Activated naive CD4-positive, alpha-beta T cell treated with anti-CD3 and anti-CD28 coated beads for 36 hours (primary cell): ENCODE measurements around the gene DENND6A. TPM values are rescaled to one million over a fixed set of nuclear protein-coding genes. Genes with fewer than 3 reads are reported as not detected.

Experiments used
- CTCF ChIA-PET: fragments of 350-600 bp; sonication (Branson Sonifier 250); formaldehyde crosslinking; loops from one replicate; lab custom pipeline; 2021; ENCODE audit warnings: antibody characterized with exemption; lab: Charles Lee
- DNase-seq: peaks from one replicate; pipeline ENCODE4 v3.0.0-alpha.2; 2020
- H3K27ac Mint-ChIP-seq: one replicate; pipeline ENCODE4 v1.8.0; 2021; ENCODE audit warnings: mild to moderate bottlenecking, mixed read lengths
- H3K27me3 Mint-ChIP-seq: one replicate; pipeline ENCODE4 v1.8.0; 2021; ENCODE audit warnings: low read depth, mixed read lengths
- H3K36me3 Mint-ChIP-seq: one replicate; pipeline ENCODE4 v1.8.0; 2021; ENCODE audit warnings: low read depth, mixed read lengths
- H3K4me1 Mint-ChIP-seq: one replicate; pipeline ENCODE4 v1.8.0; 2021; ENCODE audit warnings: low read depth, mixed read lengths
- H3K4me3 Mint-ChIP-seq: one replicate; pipeline ENCODE4 v1.8.0; 2021; ENCODE audit warnings: mild to moderate bottlenecking, moderate library complexity, mixed read lengths
- H3K9me3 Mint-ChIP-seq: one replicate; pipeline ENCODE4 v1.8.0; 2021; ENCODE audit warnings: mixed read lengths
- intact Hi-C: fragments of 100-400 bp; cut with micrococcal nuclease; formaldehyde crosslinking; loops from one replicate; pipeline ENCODE4 v1.15.1; 2023
- total RNA-seq, 2 experiments: library from RNA; stranded (reverse); gene quantifications; one replicate each; pipeline ENCODE4 v1.2.3, GENCODE V29; 2021

The DENND6A gene
- total RNA-seq: 10 to 100 TPM; 12.3 to 12.4 TPM

DNA sequence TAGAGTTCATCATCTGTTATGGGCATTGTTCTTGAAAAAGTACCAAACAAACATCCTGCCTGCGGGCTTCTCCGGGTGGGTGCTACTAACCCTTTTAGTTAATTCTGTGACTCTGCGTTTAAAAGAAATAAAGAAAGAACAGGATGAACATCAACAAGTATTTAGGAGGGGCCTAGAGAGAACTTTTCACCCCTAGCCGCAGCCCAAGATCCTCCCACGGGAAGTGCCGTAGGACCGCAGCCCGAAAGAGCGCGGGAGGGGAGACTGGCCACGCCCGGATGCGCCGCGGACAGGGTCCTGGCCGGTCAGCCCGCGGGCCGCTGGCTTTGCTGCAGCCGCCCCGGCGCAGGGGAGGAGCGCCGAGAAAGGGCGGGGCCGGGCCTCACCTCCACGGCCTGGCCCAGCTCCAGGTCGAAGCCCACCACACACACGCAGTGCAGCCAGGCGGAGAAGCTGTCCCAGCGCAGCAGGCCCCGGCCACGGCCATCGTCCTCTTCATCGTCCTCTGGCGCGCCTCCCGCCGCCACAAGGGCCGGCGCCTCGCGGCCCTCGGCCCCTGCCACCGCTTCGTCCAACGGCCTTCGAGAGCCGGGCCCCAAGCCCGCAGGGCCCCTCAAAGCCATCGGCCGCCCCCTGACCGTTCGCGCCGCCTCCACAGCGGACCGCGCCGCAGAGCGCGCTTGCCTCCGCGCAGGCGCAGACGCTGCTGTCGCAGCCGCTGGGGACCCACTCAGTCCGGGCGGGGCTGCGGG lies at the start of gene DENND6A:
Gene DENND6A, minus strand, starts transcription at position 682 of the 752 bp plus-strand sequence. Its CDS starts 59 bp downstream, at position 623.
- CTCF ChIA-PET: interaction anchor here (0.6 kb wide), 1 partner anchor 63 kb away, joined by 3 read pairs; no protein-coding TSS in a partner anchor
- Mint-ChIP-seq H3K27ac (peak within 1 kb of the TSS; percentile 90), H3K4me3 (peak within 1 kb of the TSS; percentile 89), H3K27me3 (no peaks in the 10 kb centered on the region), H3K9me3 (no peaks in the 10 kb centered on the region), H3K36me3 (no peaks in the 10 kb centered on the region), H3K4me1 (peaks cover 34% of the 10 kb centered on the region)
- DNase-seq: peak; percentile 70
- intact Hi-C loops: loop anchor here (1.0 to 5.0 kb wide), 7 partner anchors 63 to 1135 kb away; partner anchors contain the start of genes APPL1, ARF4, CCDC66 and PDE12

- CTCF ChIA-PET: no interaction called here
- Mint-ChIP-seq H3K27ac (no peak overlapping the region), H3K4me1 (no peaks in the 10 kb centered on the region), H3K27me3 (no peaks in the 10 kb centered on the region), H3K36me3 (no peaks in the 10 kb centered on the region), H3K4me3 (no peak overlapping the region), H3K9me3 (no peaks in the 10 kb centered on the region)
- DNase-seq: no peak
- intact Hi-C loops: no loop called here
Measured at GRCh38 chr3:57740027-57740426, 47.1 kb upstream of the DENND6A start.

- Mint-ChIP-seq H3K9me3 (no peaks in the 10 kb centered on the region), H3K36me3 (no peaks in the 10 kb centered on the region), H3K4me3 (no peak overlapping the region), H3K27ac (no peak overlapping the region), H3K4me1 (no peaks in the 10 kb centered on the region), H3K27me3 (no peaks in the 10 kb centered on the region)
- no peak for DNase-seq
- intact Hi-C loops: no loop called here
- CTCF ChIA-PET: no interaction called here
Measured at GRCh38 chr3:57738391-57738790, 45.5 kb upstream of the DENND6A start.

DNA sequence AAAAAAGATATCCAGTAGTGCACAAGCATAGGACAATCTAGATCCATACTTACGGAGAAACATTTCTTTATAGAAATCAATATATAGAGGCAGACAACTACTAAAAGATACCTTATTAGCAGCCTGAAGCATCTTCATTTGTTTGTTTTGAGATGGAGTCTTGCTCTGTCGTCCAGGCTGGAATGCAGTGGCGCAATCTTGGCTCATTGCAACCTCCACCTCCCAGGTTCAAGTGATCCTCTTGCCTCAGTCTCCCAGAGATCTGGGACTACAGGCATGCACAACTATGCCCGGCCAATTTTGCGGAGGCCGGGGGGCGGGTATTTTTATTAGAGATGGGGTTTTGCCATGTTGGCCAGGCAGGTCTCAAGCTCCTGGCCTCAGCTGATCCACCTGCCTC lies 45.0 kb upstream of the DENND6A start:
- Mint-ChIP-seq H3K36me3 (no peaks in the 10 kb centered on the region), H3K27me3 (no peaks in the 10 kb centered on the region), H3K9me3 (no peaks in the 10 kb centered on the region), H3K4me3 (no peak overlapping the region), H3K4me1 (no peaks in the 10 kb centered on the region), H3K27ac (no peak overlapping the region)
- intact Hi-C loops: no loop called here
- CTCF ChIA-PET: interaction anchor here (0.7 kb wide), 1 partner anchor 425 kb away, joined by 3 read pairs; no protein-coding TSS in a partner anchor
- DNase-seq: no peak

GRCh38 chr3:57735405-57735804 lies 42.5 kb upstream of the DENND6A start:
- no peak overlapping the region for H3K4me3 Mint-ChIP-seq
- CTCF ChIA-PET: interaction anchor here (0.6 kb wide), 1 partner anchor 188 kb away, joined by 3 read pairs; no protein-coding TSS in a partner anchor
- H3K27me3 Mint-ChIP-seq: no peaks in the 10 kb centered on the region
- no peak for DNase-seq
- no peaks in the 10 kb centered on the region for H3K36me3 Mint-ChIP-seq
- H3K27ac Mint-ChIP-seq: no peak overlapping the region
- intact Hi-C loops: no loop called here
- no peaks in the 10 kb centered on the region for H3K4me1 Mint-ChIP-seq
- no peaks in the 10 kb centered on the region for H3K9me3 Mint-ChIP-seq

- H3K27me3 Mint-ChIP-seq: no peaks in the 10 kb centered on the region
- H3K36me3 Mint-ChIP-seq: no peaks in the 10 kb centered on the region
- intact Hi-C loops: no loop called here
- H3K27ac Mint-ChIP-seq: no peak overlapping the region
- CTCF ChIA-PET: no interaction called here
- no peak for DNase-seq
- H3K9me3 Mint-ChIP-seq: no peaks in the 10 kb centered on the region
- H3K4me3 Mint-ChIP-seq: no peak overlapping the region
- H3K4me1 Mint-ChIP-seq: no peaks in the 10 kb centered on the region
Measured at GRCh38 chr3:57733790-57734189, 40.9 kb upstream of the DENND6A start.

DNA sequence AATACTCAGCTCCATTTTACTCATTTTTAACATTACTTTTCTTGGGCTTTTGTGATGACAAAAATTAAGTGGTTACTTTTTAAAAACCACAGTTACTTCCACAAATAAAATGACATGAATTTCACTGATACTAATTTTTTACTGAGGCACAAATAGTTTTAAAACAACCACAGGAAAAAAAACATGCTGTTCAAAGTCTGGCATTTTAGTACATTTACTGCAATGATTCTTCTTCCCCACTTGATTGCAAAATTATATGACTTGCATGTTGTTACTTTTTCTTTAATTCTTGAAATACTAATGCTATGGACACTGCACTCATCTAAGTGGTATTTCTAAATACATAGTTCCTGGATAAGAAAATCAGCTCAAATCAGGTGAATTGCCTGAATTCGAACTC lies 38.4 kb upstream of the DENND6A start:
- DNase-seq: no peak
- Mint-ChIP-seq H3K4me3 (no peak overlapping the region), H3K27ac (no peak overlapping the region), H3K36me3 (no peaks in the 10 kb centered on the region), H3K4me1 (no peaks in the 10 kb centered on the region), H3K27me3 (no peaks in the 10 kb centered on the region), H3K9me3 (no peaks in the 10 kb centered on the region)
- intact Hi-C loops: no loop called here
- CTCF ChIA-PET: no interaction called here

- H3K27me3 Mint-ChIP-seq: no peaks in the 10 kb centered on the region
Measured at GRCh38 chr3:57730682-57731081, 37.8 kb upstream of the DENND6A start.

DNA sequence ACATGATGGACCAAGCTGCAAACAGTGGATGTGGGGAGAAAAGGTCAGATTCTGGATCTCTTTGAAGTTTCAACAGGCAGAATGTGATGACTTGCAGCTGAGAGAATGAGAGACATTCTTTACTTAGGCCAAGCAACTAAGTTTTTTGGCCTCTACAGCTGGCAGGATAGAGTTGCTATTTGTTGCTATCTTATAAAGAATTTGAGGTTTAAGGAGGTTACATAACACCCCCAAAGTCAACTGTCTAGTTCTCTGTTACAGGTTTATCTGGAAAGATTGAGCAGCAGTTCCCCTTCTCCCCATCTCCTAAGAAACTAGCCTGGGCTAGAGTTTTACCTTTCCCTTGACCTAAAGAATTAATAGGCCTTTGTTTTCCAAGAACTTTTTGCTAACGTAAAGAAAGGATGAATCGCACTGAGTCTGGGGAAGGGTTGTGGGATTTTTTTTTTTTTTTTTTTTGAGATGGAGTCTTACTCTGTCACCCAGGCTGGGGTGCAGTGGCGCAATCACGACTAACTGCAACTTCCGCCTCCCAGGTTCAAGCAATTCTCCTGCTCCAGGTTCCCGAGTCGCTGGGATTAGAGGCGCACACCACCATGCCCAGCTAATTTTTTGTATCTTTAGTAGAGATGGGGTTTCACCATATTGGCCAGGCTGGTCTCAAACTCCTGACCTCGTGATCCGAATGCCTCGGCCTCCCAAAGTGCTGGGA lies 36.6 kb upstream of the DENND6A start:
- Mint-ChIP-seq H3K4me1 (no peaks in the 10 kb centered on the region), H3K27me3 (no peaks in the 10 kb centered on the region), H3K36me3 (no peaks in the 10 kb centered on the region), H3K4me3 (no peak overlapping the region), H3K9me3 (no peaks in the 10 kb centered on the region), H3K27ac (no peak overlapping the region)
- CTCF ChIA-PET: no interaction called here
- DNase-seq: no peak
- intact Hi-C loops: no loop called here

More at GRCh38 chr3:57730682-57731081, 37.8 kb upstream of the DENND6A start:
- no peak for DNase-seq
- no peak overlapping the region for H3K27ac Mint-ChIP-seq
- H3K4me1 Mint-ChIP-seq: no peaks in the 10 kb centered on the region
- CTCF ChIA-PET: no interaction called here
- no peaks in the 10 kb centered on the region for H3K36me3 Mint-ChIP-seq
- H3K9me3 Mint-ChIP-seq: no peaks in the 10 kb centered on the region
- intact Hi-C loops: no loop called here
- no peak overlapping the region for H3K4me3 Mint-ChIP-seq

DNA sequence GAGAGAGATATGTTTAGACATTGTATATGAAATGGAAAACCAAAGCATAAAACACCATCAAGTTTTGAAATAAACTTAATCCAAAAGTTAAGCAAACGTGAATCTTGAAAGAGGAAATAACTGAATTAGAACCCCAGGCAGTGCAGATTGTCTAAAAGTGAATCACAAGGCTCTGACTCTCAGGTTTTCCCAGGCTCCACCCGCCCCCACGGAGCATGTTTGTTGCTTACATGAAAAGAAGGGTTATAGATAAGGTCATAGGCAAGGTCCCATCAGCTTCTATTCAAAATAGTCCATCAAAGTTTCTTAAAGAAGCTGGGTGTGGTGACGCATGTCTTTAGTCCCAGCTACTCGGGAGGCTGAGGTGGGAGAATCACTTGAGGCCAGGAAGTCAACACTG lies 34.2 kb upstream of the DENND6A start:
- Mint-ChIP-seq H3K4me1 (no peaks in the 10 kb centered on the region), H3K27me3 (no peaks in the 10 kb centered on the region), H3K4me3 (no peak overlapping the region), H3K9me3 (no peaks in the 10 kb centered on the region), H3K27ac (no peak overlapping the region), H3K36me3 (no peaks in the 10 kb centered on the region)
- CTCF ChIA-PET: no interaction called here
- intact Hi-C loops: no loop called here
- no peak for DNase-seq

DNA sequence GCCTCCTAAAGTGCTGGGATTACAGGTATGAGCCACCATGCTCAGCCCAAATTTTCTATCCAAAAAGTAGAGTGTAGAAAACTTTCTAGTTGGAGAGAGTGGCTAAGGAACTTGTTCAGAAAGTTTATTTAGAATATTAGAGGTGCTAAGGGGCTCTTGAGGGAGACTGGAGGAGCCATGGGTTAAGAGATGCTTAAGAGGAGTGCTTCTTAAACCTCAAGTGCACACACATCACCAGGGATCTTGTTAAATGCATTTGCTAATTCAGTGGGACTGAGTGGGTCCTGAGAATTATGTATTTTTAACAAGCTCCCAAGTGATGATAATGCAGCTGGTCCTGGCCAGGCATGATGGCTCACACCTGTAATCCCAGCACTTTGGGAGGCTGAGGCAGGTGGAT lies 33.5 kb upstream of the DENND6A start:
- Mint-ChIP-seq H3K4me3 (no peak overlapping the region), H3K36me3 (no peaks in the 10 kb centered on the region), H3K4me1 (no peaks in the 10 kb centered on the region), H3K27ac (no peak overlapping the region), H3K9me3 (no peaks in the 10 kb centered on the region), H3K27me3 (no peaks in the 10 kb centered on the region)
- intact Hi-C loops: no loop called here
- no peak for DNase-seq
- CTCF ChIA-PET: no interaction called here

DNA sequence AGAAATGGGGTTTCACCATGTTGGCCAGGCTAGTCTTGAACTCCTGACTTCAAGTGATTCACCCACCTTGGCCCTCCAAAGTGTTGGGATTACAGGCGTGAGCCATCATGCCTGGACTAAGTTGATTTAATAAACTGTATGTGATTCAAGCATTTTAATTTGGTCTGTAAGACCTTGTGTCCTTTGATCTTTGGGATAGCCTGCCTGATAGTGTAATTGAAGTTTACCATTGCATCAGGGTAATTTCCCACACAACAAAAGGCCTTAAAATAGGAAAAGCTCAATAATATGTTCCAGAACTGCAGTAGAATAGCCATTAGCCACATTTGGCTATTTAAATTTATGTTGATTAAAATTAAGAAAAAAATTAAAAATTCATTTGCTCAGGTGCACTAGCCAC lies 25.2 kb upstream of the DENND6A start:
- no peaks in the 10 kb centered on the region for H3K27me3 Mint-ChIP-seq
- no peaks in the 10 kb centered on the region for H3K9me3 Mint-ChIP-seq
- CTCF ChIA-PET: no interaction called here
- no peaks in the 10 kb centered on the region for H3K4me1 Mint-ChIP-seq
- intact Hi-C loops: no loop called here
- no peak for DNase-seq
- no peak overlapping the region for H3K27ac Mint-ChIP-seq
- no peak overlapping the region for H3K4me3 Mint-ChIP-seq
- no peaks in the 10 kb centered on the region for H3K36me3 Mint-ChIP-seq
